ENCODE results near the gene BARX1.
"Not testable (repeated sequence)": the region's sequence is repeated elsewhere in the genome, so short reads cannot be mapped to it uniquely, and the experiment has no call there.

BARX1 gene

GRCh38 chr9:93964685-93965084, 9.5 kb upstream of the BARX1 start:
- H3K27me3 ChIP-seq (ENCODE audit: low read depth, low read length) = peaks cover 17% of the 10 kb centered on the region
- H3K9me3 ChIP-seq (ENCODE audit: control insufficient read depth in 1 of 2, low read length in 2 of 2) = no peaks in the 10 kb centered on the region
- H3K36me3 ChIP-seq (ENCODE audit: control insufficient read depth in 1 of 2, insufficient read depth in 2 of 2, low read length in 2 of 2) = no peaks in the 10 kb centered on the region
- H3K4me1 ChIP-seq (ENCODE audit: control insufficient read depth in 1 of 2, insufficient read depth in 2 of 2, low read length in 2 of 2) = peaks cover 0 to 23% of the 10 kb centered on the region in 2 donors
- no peak overlapping the region for H3K4me3 ChIP-seq (ENCODE audit: low read depth in 1 of 2, low read length in 2 of 2)
- no peak overlapping the region for H3K27ac ChIP-seq (ENCODE audit: low read length)

- Histone ChIP-seq H3K36me3 (ENCODE audit: control insufficient read depth in 1 of 2, insufficient read depth in 2 of 2, low read length in 2 of 2) (no peaks in the 10 kb centered on the region), H3K27me3 (ENCODE audit: low read depth, low read length) (peaks cover 24% of the 10 kb centered on the region), H3K4me3 (ENCODE audit: low read depth in 1 of 2, low read length in 2 of 2) (no peak overlapping the region), H3K27ac (ENCODE audit: low read length) (no peak overlapping the region), H3K9me3 (ENCODE audit: control insufficient read depth in 1 of 2, low read length in 2 of 2) (no peaks in the 10 kb centered on the region), H3K4me1 (ENCODE audit: control insufficient read depth in 1 of 2, insufficient read depth in 2 of 2, low read length in 2 of 2) (peaks cover 0 to 30% of the 10 kb centered on the region in 2 donors)
These were observed 8.8 kb upstream of the BARX1 start for GRCh38 chr9:93963969-93964368.

- peaks cover 29% of the 10 kb centered on the region for H3K27me3 ChIP-seq (ENCODE audit: low read depth, low read length)
- not testable (repeated sequence) for H3K27ac ChIP-seq (ENCODE audit: low read length); H3K9me3 ChIP-seq (ENCODE audit: control insufficient read depth in 1 of 2, low read length in 2 of 2); H3K4me3 ChIP-seq (ENCODE audit: low read depth in 1 of 2, low read length in 2 of 2); H3K36me3 ChIP-seq (ENCODE audit: control insufficient read depth in 1 of 2, insufficient read depth in 2 of 2, low read length in 2 of 2)
- H3K4me1 ChIP-seq (ENCODE audit: control insufficient read depth in 1 of 2, insufficient read depth in 2 of 2, low read length in 2 of 2) = peaks cover 0 to 34% of the 10 kb centered on the region in 2 donors
These were observed 8.3 kb upstream of the BARX1 start for GRCh38 chr9:93963489-93963888.

- Histone ChIP-seq H3K4me1 (ENCODE audit: control insufficient read depth in 1 of 2, insufficient read depth in 2 of 2, low read length in 2 of 2) (peaks cover 0 to 39% of the 10 kb centered on the region in 2 donors), H3K4me3 (ENCODE audit: low read depth in 1 of 2, low read length in 2 of 2) (no peak overlapping the region), H3K9me3 (ENCODE audit: control insufficient read depth in 1 of 2, low read length in 2 of 2) (no peaks in the 10 kb centered on the region), H3K27me3 (ENCODE audit: low read depth, low read length) (peaks cover 33% of the 10 kb centered on the region), H3K27ac (ENCODE audit: low read length) (no peak overlapping the region), H3K36me3 (ENCODE audit: control insufficient read depth in 1 of 2, insufficient read depth in 2 of 2, low read length in 2 of 2) (no peaks in the 10 kb centered on the region)
These were observed 7.6 kb upstream of the BARX1 start for GRCh38 chr9:93962561-93963440.

- peaks cover 0 to 39% of the 10 kb centered on the region in 2 donors for H3K4me1 ChIP-seq (ENCODE audit: control insufficient read depth in 1 of 2, insufficient read depth in 2 of 2, low read length in 2 of 2)
- H3K4me3 ChIP-seq (ENCODE audit: low read depth in 1 of 2, low read length in 2 of 2) = no peak overlapping the region
- H3K27me3 ChIP-seq (ENCODE audit: low read depth, low read length) = peaks cover 41% of the 10 kb centered on the region
- no peak overlapping the region for H3K27ac ChIP-seq (ENCODE audit: low read length)
- H3K9me3 ChIP-seq (ENCODE audit: control insufficient read depth in 1 of 2, low read length in 2 of 2) = no peaks in the 10 kb centered on the region
- H3K36me3 ChIP-seq (ENCODE audit: control insufficient read depth in 1 of 2, insufficient read depth in 2 of 2, low read length in 2 of 2) = no peaks in the 10 kb centered on the region
These were observed 6.9 kb upstream of the BARX1 start for GRCh38 chr9:93962017-93962416.

GRCh38 chr9:93960971-93961841, 6.1 kb upstream of the BARX1 start:
- Histone ChIP-seq H3K4me1 (ENCODE audit: control insufficient read depth in 1 of 2, insufficient read depth in 2 of 2, low read length in 2 of 2) (peaks cover 0 to 39% of the 10 kb centered on the region in 2 donors), H3K9me3 (ENCODE audit: control insufficient read depth in 1 of 2, low read length in 2 of 2) (no peaks in the 10 kb centered on the region), H3K27me3 (ENCODE audit: low read depth, low read length) (peaks cover 49% of the 10 kb centered on the region), H3K36me3 (ENCODE audit: control insufficient read depth in 1 of 2, insufficient read depth in 2 of 2, low read length in 2 of 2) (no peaks in the 10 kb centered on the region), H3K27ac (ENCODE audit: low read length) (no peak overlapping the region), H3K4me3 (ENCODE audit: low read depth in 1 of 2, low read length in 2 of 2) (no peak overlapping the region)

- Histone ChIP-seq H3K36me3 (ENCODE audit: control insufficient read depth in 1 of 2, insufficient read depth in 2 of 2, low read length in 2 of 2) (no peaks in the 10 kb centered on the region), H3K27ac (ENCODE audit: low read length) (no peak overlapping the region), H3K4me3 (ENCODE audit: low read depth in 1 of 2, low read length in 2 of 2) (no peak overlapping the region), H3K9me3 (ENCODE audit: control insufficient read depth in 1 of 2, low read length in 2 of 2) (no peaks in the 10 kb centered on the region), H3K4me1 (ENCODE audit: control insufficient read depth in 1 of 2, insufficient read depth in 2 of 2, low read length in 2 of 2) (peaks cover 0 to 47% of the 10 kb centered on the region in 2 donors), H3K27me3 (ENCODE audit: low read depth, low read length) (peaks cover 57% of the 10 kb centered on the region)
These were observed 5.2 kb upstream of the BARX1 start for GRCh38 chr9:93960221-93960970.

- Histone ChIP-seq H3K27me3 (ENCODE audit: low read depth, low read length) (peaks cover 57% of the 10 kb centered on the region), H3K4me1 (ENCODE audit: control insufficient read depth in 1 of 2, insufficient read depth in 2 of 2, low read length in 2 of 2) (peaks cover 0 to 49% of the 10 kb centered on the region in 2 donors), H3K36me3 (ENCODE audit: control insufficient read depth in 1 of 2, insufficient read depth in 2 of 2, low read length in 2 of 2) (no peaks in the 10 kb centered on the region), H3K9me3 (ENCODE audit: control insufficient read depth in 1 of 2, low read length in 2 of 2) (no peaks in the 10 kb centered on the region), H3K4me3 (ENCODE audit: low read depth in 1 of 2, low read length in 2 of 2) (no peak overlapping the region), H3K27ac (ENCODE audit: low read length) (no peak overlapping the region)
These were observed 4.6 kb upstream of the BARX1 start for GRCh38 chr9:93959739-93960154.

- no peaks in the 10 kb centered on the region for H3K36me3 ChIP-seq (ENCODE audit: control insufficient read depth in 1 of 2, insufficient read depth in 2 of 2, low read length in 2 of 2)
- H3K27ac ChIP-seq (ENCODE audit: low read length) = no peak overlapping the region
- peaks cover 60% of the 10 kb centered on the region for H3K27me3 ChIP-seq (ENCODE audit: low read depth, low read length)
- peaks cover 0 to 56% of the 10 kb centered on the region in 2 donors for H3K4me1 ChIP-seq (ENCODE audit: control insufficient read depth in 1 of 2, insufficient read depth in 2 of 2, low read length in 2 of 2)
- no peaks in the 10 kb centered on the region for H3K9me3 ChIP-seq (ENCODE audit: control insufficient read depth in 1 of 2, low read length in 2 of 2)
- H3K4me3 ChIP-seq (ENCODE audit: low read depth in 1 of 2, low read length in 2 of 2) = peak overlapping the region; percentile 16 to 38
These were observed 3.9 kb upstream of the BARX1 start for GRCh38 chr9:93958819-93959682.

- Histone ChIP-seq H3K27ac (ENCODE audit: low read length) (no peak overlapping the region), H3K4me3 (ENCODE audit: low read depth in 1 of 2, low read length in 2 of 2) (peak overlapping the region in 1 of 2 donors; percentile 38), H3K36me3 (ENCODE audit: control insufficient read depth in 1 of 2, insufficient read depth in 2 of 2, low read length in 2 of 2) (no peaks in the 10 kb centered on the region), H3K27me3 (ENCODE audit: low read depth, low read length) (peaks cover 68% of the 10 kb centered on the region), H3K9me3 (ENCODE audit: control insufficient read depth in 1 of 2, low read length in 2 of 2) (no peaks in the 10 kb centered on the region), H3K4me1 (ENCODE audit: control insufficient read depth in 1 of 2, insufficient read depth in 2 of 2, low read length in 2 of 2) (peaks cover 0 to 64% of the 10 kb centered on the region in 2 donors)
These were observed 3.1 kb upstream of the BARX1 start for GRCh38 chr9:93958121-93958818.

Measured in muscle layer of duodenum (tissue), 2 donors.